Globus pallidus (tissue), 1 donor: ENCODE measurements around the gene DNAJC7.
"Not testable (repeated sequence)": the region's sequence is repeated elsewhere in the genome, so short reads cannot be mapped to it uniquely, and the experiment has no call there.

ENCODE experiments used
- DNase-seq: peaks from one replicate; pipeline ENCODE4 v3.0.0-alpha.2; 2015; ENCODE audit warnings: low spot score

DNAJC7 gene

DNA sequence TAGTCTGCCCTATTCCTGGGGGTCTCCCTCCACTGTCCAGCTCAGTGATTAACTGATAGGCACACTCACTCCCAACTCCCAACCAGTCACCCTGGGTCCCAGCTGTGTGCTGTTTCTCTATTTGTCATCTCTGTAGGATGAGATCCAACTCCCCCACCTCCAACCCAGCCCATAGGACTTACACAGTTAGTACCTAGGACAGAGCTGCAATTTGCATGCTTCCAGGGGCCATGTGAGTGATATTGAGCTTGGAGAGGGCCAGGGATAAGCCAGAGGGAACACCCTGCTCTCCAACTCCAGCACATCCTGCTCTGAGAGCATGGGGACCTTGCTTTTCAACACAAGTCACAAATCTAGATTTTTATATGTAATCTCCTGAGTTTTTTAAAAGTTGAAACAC is 24.4 kb upstream of the DNAJC7 start:
- DNase-seq: no peak

DNA sequence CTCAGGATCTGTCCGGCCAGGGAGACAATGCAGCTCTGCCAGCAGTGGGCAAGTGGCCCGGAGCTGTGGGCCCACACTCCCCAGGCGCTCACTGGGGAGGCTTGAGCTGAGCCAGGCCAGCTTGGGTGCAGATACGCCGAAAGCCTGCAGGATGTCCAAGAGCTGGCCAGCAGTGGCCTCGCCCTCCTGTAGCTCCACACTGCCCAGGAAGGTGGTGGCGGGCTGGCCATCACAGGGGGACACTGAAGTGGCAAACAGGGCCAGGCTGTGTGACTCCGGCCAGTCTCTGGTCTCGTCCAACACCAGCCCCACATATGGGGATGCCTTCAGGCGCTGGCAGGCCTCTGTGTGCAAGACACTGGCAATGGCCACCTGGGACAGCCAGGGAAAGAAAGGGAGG is 23.6 kb upstream of the DNAJC7 start:
- no peak for DNase-seq

DNA sequence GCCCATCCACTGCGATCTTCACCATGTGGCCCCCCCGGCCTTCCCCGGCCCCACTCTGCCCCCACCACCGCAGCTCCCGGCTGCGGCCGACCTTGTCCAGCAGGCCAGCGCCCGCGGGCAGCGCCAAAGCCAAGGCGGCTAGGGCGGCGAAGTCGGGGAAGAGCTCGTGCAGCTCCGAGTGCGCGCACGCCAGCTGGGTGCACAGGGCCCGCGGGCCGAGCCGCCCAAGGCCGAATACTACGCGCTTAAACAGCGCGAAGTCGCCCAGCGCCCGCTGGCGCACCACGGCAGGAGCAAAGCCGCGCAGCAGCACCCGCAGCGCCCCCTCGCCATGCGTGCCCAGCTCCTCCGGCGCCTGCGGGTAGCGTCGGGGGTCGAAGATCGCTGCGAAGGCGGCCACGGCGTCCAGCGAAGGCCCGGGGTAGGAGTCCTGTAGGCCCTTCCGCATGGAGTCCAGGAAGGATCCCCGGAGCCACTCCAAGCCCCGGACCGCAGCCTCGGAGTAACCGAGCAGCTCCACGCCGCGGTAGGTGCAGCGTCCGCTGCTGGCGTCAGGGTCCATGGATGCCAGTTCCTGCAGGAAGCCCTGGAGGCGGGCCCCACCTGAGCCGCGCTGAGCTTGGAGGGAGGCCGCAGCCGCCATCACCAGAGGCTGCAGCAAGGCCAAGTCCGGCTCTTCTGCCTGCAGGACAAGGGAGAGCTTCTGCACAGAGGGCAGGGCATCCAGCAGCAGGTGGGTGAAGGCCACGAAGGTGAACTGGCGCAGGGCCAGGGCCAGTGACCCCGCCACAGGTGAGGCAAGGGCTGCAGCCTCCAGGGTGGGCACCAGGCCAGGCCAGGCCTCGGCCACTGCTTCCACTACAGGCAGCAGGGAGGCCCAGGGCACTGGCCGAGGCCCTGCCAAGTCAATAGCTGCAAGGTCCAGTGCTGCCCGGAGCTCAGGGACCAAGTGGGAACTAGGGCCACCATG is 22.8 kb upstream of the DNAJC7 start:
- no peak for DNase-seq

DNA sequence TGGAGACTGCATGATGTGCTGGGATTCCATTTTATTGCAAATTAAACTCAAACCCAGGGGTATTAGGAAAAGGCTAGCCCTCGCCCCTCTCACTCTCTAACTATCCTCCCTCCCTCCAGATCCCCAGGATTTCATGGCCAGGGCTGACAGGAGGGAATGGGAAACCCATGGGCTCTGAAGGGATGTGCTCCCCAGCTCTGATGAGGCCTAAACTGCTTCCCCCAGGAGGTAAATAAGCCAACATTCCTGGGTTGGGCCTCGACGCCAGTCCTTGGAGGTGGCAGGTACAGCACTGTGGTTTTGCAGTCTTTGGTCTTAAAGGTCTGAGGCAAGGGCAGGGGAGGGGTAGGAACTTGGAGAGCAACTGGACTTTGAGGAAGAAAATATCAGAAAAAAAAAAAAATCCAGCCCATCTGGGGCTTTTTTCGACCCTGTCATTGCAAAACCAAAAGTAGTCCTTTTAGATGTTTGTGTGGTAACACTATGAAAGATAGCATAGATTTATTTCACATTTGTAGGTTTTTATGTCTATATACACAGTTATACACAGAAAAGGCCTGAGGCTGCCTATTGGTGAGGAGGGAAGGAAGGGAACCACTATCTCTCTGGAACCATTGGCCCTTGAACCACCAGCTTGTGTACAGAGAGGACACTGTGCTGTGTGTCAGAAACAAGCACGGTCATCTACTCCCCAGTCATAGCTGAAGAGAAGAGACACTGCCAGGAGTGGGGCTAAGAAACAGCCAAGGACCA is 21.2 kb upstream of the DNAJC7 start:
- DNase-seq: no peak

DNA sequence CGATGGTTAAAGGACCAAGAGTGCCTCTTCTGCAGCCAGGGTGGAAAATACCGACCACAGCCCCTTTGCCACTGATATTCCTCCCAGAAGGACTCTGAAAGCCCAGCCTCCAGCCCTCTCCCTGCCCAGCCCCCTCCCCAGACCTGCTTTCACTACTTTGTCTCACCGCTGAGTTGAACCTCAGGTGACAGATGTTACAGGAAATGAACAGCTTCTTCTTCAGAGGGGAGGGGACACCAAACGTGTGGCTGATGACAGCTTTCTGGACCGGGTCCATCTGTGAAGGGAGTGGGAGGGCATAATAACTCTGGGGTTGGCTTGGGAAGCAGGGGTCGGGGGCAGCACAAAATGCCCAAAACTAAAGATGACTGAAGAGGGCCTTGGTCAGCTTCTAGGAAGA is 16.8 kb upstream of the DNAJC7 start:
- no peak for DNase-seq

DNA sequence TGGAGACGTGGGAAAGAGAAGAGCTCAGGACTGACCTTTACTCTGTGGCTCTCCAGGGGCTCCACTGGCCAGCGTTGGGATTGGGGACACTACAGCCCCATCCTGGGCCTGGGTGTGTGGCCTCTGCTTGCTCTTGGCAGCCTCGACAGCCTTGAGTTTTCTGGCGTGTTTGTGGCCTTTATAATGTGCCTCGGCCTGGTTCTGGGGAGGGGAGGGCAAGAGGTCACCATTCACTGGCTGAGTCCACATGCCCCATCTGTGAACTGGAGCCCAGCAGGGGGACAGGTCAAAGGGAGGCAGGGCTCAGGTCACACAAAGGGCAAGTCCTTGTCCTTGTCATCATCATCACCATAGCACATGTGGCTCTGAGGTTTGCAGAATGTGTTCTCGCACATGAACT is 14.3 kb upstream of the DNAJC7 start:
- no peak for DNase-seq

DNA sequence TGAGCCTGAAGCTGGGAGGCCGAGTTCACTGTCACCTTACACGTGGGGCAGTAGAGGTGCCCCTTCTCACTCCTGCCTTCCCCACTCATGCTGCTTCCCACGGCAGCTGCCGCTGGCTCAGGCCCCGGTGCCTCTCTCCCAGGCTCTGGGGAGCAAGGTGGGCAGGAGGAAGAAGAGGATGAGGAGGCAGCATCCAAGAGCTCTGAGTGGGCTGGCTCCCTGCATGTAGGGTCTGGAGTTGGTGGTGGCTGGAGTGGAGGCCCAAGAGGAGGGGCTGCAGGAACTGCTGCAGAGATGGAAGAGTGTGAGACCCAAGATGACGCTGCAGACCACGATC is 11.5 kb upstream of the DNAJC7 start:
- DNase-seq: no peak

DNA sequence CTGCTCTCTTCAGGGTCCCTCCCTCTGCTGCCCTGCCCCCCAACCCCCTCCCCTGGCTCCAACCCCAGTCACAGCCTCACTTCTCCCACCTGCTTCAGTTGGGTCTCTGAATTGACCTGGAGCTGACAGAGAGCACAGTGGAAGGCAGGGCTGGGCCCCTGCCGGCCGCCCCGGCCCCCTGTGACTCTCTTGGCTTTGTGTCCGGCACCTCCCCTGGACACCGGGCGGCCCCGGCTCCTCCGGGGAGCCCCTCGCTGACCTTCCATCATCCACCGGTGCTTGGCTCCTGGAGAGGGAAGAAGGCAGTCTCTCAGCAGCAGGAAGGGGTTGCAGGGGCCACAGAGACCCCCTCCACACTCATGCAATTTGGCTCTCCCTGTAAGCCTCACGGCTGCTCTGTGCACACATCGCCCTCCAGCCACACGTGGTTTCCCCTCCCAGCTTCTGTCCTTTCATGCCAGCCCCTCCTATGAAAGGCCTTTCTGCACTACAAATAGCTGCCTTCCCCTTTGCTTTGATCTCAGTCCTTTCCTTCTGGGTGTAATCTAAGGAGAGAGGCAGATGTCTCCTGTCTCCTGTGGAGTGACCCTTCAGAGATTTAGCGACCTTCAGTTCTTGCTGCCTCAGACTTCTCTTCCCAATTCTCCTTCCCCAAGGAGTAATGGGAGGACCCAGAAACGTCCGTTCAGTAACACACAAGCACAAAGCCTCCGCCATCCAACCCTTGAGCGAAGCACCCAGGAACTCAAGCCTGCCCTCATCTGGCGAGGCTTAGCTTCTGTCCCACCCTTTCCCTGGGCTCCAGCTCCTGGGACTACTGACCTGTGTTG is 10.9 kb upstream of the DNAJC7 start:
- no peak for DNase-seq

DNA sequence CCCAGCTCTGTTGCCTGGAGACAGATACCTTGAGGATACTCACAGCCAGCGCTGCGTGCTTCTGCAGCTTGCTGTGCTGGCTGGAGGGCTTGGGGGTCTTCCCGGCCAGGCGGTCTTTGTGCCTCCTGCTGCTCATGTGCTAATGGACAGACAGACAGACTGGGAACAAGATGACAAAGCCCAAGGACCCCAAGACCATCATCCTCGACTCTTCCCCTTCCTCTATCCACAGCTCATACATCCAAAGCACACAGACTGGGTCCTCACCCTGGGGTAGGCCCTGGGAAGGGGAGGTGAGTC is 10.3 kb upstream of the DNAJC7 start:
- no peak for DNase-seq

DNA sequence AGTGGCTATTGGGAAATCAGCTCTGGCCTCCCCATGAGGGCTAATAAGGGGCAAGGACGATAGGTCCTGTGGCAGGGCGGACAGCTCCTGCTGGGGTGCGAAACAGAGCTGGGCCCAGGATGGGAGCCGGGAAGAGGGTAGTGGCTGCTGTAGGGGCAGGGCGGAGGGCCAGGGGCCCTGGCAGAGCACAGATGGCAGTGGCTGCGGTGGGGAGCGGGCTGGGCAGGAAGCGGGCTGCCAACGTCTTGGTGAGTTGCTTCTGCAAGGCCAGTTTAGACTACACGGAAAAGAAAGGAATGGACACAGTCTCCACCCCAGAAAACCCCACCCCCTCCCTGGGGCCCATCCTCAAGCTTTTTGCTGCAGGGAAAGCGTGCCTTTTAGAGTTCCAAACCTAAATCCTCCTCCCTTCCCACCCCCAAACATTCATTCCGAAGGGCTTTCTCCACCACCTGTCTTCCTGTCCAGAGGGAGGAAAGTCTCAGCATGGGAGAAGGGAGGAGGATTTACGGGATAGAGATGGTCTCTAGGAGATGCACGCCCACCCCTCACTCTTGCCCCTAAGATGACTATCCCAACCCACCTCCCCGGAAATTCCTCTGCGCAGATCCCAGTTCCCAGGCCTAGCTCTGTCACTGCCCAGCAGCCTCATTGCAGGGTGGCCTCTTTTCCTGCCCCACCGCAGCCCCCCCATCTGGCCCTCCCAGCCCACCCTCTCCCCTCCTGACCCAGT is 9.8 kb upstream of the DNAJC7 start:
- no peak for DNase-seq

DNA sequence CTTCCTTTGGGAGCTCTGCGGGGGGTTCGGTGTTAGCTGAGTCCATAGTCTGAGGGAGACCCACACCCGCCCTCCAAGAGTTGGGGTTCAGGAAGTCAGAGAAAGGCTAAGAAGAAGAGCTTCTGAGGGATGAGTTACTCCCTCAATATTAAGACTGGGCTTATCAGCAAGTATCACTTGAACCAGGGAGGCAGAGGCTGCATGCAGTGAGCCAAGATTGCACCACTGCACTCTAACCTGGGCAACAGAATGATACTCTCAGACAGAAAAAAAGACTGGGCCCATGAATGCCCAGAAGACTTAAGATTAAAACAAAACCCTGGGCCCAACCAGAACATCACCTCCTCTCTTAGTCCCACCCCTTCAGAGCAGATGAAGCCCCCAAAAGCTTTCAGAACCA is 8.7 kb upstream of the DNAJC7 start:
- no peak for DNase-seq

DNA sequence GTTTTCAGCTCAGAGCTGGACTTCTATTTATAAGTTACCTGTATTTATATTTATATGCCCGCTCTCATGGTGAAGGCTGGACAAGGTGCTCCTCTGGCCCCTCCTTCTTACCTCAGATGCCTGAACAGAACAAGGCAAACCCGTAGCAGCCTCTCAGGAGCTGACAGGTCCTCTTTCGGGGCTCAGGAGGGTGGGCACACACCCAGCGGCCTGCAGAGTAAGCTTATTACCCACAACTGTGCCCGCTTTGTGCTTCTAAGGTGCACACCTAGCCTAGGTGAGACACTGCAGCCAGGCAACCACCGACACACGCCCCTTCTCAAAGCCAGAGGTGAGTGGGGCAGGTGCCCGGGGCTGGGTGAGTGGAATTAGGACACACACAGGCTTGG is 7.9 kb upstream of the DNAJC7 start:
- no peak for DNase-seq

DNA sequence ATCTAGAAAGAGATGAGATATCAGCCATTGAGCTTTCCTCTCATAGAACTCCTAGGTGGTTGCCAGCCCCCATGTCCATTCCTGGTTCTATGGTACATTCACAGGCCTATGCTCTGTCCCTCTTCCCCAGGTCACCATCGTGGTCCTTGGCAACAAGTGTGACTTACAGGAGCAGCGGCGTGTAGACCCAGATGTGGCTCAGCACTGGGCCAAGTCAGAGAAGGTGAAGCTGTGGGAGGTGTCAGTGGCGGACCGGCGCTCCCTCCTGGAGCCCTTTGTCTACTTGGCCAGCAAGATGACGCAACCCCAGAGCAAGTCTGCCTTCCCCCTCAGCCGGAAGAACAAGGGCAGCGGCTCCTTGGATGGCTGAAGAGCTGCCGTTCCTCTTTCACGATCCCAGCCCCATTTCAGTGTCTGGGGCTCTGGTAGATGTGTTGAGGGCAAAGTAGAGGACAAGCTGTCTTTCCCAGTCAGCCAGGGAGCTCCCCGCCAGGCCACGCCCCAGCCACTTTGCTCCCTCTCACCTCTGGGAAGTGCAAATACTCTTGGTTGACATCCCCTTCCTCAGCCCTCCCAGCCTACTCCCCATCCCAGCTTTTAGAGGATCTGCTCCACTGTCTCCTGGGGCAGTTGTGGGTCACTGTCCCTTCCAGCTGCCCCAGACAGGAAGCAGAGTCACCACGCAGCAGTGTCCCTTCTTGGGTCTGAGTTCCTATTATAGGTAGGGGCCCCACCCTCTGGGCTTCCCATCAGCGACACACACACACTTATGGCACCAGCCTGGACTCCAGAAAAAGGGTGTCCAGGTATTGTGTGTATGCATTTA is 6.5 kb upstream of the DNAJC7 start:
- DNase-seq: no peak

DNA sequence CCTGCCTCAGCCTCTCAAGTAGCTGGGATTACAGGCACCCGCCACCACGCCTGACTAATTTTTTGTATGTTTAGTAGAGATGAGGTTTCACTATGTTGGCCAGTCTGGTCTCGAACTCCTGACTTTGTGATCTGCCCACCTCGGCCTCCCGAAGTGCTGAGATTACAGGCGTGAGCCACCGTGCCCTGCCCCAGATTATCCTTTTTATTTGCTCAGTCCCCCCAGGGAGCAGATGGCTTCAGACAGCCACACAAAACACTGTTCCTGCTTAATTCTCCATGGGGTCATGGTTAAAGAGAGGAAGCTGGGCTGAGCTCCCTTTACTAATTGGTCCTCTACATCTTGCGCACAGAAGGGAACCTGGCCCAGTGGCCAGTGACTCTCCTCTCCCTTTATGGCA is 3.6 kb upstream of the DNAJC7 start:
- not testable (repeated sequence) for DNase-seq

DNA sequence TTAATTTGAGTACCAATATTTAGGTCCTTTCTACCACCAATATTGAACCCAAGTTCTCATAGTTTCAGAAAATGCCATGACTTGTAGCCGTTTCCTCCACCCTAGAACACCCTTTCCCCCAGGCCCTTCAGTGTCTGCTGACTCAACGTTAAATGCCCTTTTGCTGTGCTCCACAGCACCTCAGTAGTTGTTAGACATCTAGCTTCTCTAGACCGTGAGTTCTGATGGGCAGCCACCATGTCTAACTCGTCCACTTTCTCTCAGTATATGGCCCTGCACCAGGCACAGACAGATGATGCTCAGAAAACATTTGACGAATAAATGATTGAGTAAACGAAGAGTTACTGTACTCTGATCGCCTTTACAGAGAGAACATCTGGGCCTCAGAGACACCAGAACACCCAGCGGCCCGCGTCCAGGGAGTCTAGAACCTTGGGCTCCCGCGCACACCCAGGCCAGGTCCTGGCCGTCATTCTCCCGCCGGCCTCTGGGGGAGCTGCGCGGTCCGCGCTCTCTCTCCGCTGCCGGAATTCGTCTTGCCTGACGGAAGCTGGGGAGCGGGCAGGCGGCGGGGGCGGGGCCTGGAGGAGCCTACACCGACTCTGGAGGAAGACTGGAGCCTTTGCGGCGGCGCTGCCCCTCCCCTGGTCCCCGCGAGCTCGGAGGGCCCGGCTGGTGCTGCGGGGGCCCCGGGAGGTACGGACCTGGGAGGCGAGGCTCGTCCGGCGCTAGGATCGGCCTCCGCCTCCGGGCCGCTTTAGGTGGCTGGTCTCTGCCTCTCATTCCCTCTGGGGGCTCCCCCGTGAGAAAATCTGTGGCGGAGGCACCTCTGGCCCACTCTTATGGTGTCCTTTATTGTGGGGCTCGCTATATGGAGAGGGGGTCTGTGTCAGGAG is 2.5 kb upstream of the DNAJC7 start, which contains the start of gene NKIRAS2:
Gene NKIRAS2, plus strand, starts transcription at position 582 of the 896 bp plus-strand sequence. CDS start 1,488 bp downstream, outside the sequence.
- DNase-seq: peak; percentile 87

DNA sequence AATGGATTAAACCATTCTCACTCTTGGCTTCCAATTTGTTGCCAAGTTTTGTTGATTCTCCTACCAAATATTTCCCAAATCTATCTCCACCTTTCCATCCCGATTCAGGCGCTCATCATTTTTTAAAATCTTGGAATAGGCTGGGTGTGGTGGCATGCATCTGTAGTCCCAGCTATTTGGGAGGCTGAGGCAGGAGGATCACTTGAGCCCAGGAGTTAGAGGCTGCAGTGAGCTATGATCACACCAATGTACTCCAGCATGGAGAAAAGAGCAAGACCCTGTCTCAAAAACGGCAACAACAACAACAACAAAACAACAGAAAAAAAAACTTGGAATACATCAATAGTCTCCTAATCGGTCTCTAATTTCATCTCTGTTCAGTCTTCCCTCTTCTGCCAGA is 1.7 kb upstream of the DNAJC7 start:
- DNase-seq: no peak

DNA sequence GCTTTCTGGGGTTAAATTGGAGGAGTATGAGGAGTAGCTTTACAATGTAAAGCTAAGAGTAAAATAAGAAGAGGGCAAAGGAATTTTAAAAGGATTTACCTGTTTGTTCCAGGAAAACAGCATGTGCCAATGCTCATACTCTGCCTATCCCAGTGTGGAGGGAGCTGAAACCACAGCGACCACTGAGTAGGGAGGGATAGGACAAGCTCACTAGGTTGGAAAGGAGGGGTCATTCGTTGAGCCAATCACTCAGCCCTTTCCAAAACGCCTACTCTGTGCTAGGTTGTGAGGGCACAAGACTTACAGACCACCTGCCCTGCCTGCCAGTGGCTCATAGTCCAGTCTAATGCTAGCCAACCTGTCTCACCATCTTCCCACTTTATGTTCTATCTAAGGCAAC is 1.1 kb upstream of the DNAJC7 start:
- no peak for DNase-seq

DNA sequence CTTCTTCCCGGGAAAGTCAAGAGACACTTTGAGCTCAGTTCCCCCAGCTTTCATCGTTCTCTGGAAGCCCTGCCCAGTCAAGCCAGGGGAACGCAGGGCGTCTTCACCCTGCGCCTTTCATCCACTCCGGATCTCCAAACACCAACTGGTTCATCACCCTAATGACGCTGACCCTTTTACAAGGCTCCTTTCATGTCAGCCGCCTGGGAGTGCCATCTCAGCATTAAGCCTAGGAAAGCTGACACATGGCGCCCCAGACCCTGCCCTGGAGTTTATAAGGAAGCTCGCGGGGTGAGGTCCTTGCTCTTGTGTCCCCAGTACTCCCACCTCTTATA is 594 bp upstream of the DNAJC7 start:
- no peak for DNase-seq

DNA sequence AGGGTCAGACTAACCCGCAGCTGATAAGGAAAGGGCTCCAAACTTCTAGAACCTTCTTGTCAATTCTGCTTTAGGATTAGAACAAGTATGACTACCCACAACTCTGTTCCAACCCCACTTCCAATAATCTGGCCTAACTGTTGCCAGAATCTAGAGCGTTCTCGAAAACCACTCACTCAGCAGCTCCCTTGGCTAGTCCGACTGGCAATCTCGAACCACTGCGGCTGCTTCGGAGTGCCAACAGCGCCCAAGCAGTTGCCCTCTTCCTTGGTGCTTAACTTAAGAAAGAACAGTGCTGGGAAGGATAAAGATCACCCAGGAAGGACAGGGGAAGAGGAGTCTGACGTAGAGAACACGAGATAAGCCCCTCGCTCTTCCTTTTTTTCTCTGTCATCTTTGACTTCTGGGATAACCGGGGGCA is 818 bp downstream of the DNAJC7 start:
- no peak for DNase-seq

DNA sequence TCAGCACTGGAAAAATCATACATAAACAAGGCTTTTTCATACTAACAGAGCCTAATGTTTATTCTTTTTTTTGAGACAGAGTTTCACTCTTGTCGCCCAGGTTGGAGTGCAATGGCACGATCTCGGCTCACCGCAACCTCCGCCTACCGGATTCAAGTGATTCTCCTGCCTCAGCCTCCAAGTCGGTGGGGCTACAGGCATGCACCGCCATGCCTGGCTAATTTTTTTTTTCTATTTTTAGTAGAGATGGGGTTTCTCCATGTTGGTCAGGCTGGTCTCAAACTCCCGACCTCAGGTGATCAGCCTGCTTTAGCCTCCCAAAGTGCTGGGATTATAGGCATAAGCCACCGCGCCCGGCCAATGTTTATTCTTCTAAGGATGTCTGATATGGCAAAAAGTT is 3.5 kb downstream of the DNAJC7 start:
- not testable (repeated sequence) for DNase-seq
